NCI-H2081 (cell line): ENCODE data around the gene NCOA6.

ENCODE experiments used
- DNase-seq, 2 experiments: peaks; one replicate each; lab custom pipeline; 2025; lab: John Stamatoyannopoulos, UW

Gene NCOA6

GRCh38 chr20:34704177-34705007, 121.1 kb downstream of the NCOA6 start, which contains the start of gene TP53INP2:
Gene TP53INP2 (plus strand): TSS chr20:34704344. CDS start chr20:34708740, 4,396 bp downstream.
- DNase-seq: peak; percentile 85 to 88

- peak in 1 of 2 experiments; percentile 13 for DNase-seq
These were observed 121.9 kb downstream of the NCOA6 start for GRCh38 chr20:34703424-34704176.

- DNase-seq: no peak
These were observed 122.4 kb downstream of the NCOA6 start for GRCh38 chr20:34703061-34703423.

- no peak for DNase-seq
These were observed 123.9 kb downstream of the NCOA6 start for GRCh38 chr20:34701405-34702085.

GRCh38 chr20:34693414-34693813, 132.0 kb downstream of the NCOA6 start:
- no peak for DNase-seq

- DNase-seq: no peak
These were observed 133.6 kb downstream of the NCOA6 start for GRCh38 chr20:34691838-34692237.

GRCh38 chr20:34689486-34689885, 136.0 kb downstream of the NCOA6 start:
- DNase-seq: no peak

- no peak for DNase-seq
These were observed 141.8 kb downstream of the NCOA6 start for GRCh38 chr20:34683667-34684066.

GRCh38 chr20:34680586-34681175, 144.8 kb downstream of the NCOA6 start:
- DNase-seq: no peak

- DNase-seq: peak; percentile 97 to 98
These were observed 148.6 kb downstream of the NCOA6 start, which contains the start of gene PIGU for GRCh38 chr20:34676642-34677373. Gene PIGU (minus strand): TSS chr20:34677092. CDS start chr20:34677085, 7 bp downstream.

- DNase-seq: no peak
These were observed 149.3 kb downstream of the NCOA6 start for GRCh38 chr20:34675993-34676641.

- no peak for DNase-seq
These were observed 149.9 kb downstream of the NCOA6 start for GRCh38 chr20:34675561-34675960.

GRCh38 chr20:34673412-34673811, 152.0 kb downstream of the NCOA6 start:
- no peak for DNase-seq

- no peak for DNase-seq
These were observed 156.4 kb downstream of the NCOA6 start for GRCh38 chr20:34669094-34669493.
